GM18505 (cell line): ENCODE results near the gene IZUMO4.
"Not testable (repeated sequence)": the region's sequence is repeated elsewhere in the genome, so short reads cannot be mapped to it uniquely, and the experiment has no call there.

Source experiments
- ATAC-seq: cut with Tn5 transposase; IDR thresholded peaks from one replicate; pipeline ENCODE4 v1.9.1; 2021; ENCODE audit not compliant: unreplicated experiment
- POLR2A ChIP-seq: IDR thresholded peaks from 4 replicates; pipeline ENCODE4 v1.6.1; 2011; ENCODE audit warnings: borderline replicate concordance; ENCODE audit not compliant: insufficient read depth, insufficient read length; ENCODE audit errors: extremely low read depth

IZUMO4 gene

GRCh38 chr19:2083174-2083854, 13.4 kb upstream of the IZUMO4 start:
- peak; percentile 72 for TF ChIP-seq POLR2A

GRCh38 chr19:2084993-2085720, 11.6 kb upstream of the IZUMO4 start:
- TF ChIP-seq POLR2A = peak; percentile 86
- peak; percentile 35 for ATAC-seq

More at GRCh38 chr19:2083174-2083854, 13.4 kb upstream of the IZUMO4 start:
- no peak for ATAC-seq

GRCh38 chr19:2086695-2087620, 9.8 kb upstream of the IZUMO4 start:
- ATAC-seq = not testable (repeated sequence)
- TF ChIP-seq POLR2A = peak; percentile 59

GRCh38 chr19:2087621-2088100, 9.1 kb upstream of the IZUMO4 start:
- TF ChIP-seq POLR2A = peak; percentile 45
- no peak for ATAC-seq

- TF ChIP-seq POLR2A = no peak
- ATAC-seq = no peak
These were observed 7.6 kb upstream of the IZUMO4 start for GRCh38 chr19:2089001-2089711.

- ATAC-seq = no peak
These were observed 7.0 kb upstream of the IZUMO4 start for GRCh38 chr19:2089727-2090053.

GRCh38 chr19:2091926-2092525, 4.7 kb upstream of the IZUMO4 start:
- not testable (repeated sequence) for ATAC-seq

More at GRCh38 chr19:2089727-2090053, 7.0 kb upstream of the IZUMO4 start:
- peak; percentile 6 for TF ChIP-seq POLR2A

- ATAC-seq = peak; percentile 39
- peak; percentile 83 for TF ChIP-seq POLR2A
These were observed 658 bp upstream of the IZUMO4 start, which contains the start of gene MOB3A for GRCh38 chr19:2096034-2096479. Gene MOB3A, minus strand, starts transcription at chr19:2096326. Its CDS starts 17,766 bp downstream, at chr19:2078560.

- peak; percentile 0 for ATAC-seq
- no peak for TF ChIP-seq POLR2A
These were observed 629 bp downstream of the IZUMO4 start for GRCh38 chr19:2097203-2097885.

GRCh38 chr19:2097886-2098327, 1.2 kb downstream of the IZUMO4 start:
- ATAC-seq = no peak
- no peak for TF ChIP-seq POLR2A

- TF ChIP-seq POLR2A = no peak
- no peak for ATAC-seq
These were observed 2.4 kb downstream of the IZUMO4 start for GRCh38 chr19:2099054-2099501.

- ATAC-seq = no peak
- no peak for TF ChIP-seq POLR2A
These were observed 3.4 kb downstream of the IZUMO4 start for GRCh38 chr19:2099937-2100718.
